GM12874 (cell line): Measurements from ENCODE around the gene FREY1.

Experiments
- CTCF ChIP-seq: IDR thresholded peaks from 2 replicates; pipeline ENCODE4 v1.5.1; 2011; ENCODE audit warnings: low read depth, mild to moderate bottlenecking, control low read depth, low read length, moderate library complexity; ENCODE audit not compliant: insufficient read depth

FREY1 gene

DNA sequence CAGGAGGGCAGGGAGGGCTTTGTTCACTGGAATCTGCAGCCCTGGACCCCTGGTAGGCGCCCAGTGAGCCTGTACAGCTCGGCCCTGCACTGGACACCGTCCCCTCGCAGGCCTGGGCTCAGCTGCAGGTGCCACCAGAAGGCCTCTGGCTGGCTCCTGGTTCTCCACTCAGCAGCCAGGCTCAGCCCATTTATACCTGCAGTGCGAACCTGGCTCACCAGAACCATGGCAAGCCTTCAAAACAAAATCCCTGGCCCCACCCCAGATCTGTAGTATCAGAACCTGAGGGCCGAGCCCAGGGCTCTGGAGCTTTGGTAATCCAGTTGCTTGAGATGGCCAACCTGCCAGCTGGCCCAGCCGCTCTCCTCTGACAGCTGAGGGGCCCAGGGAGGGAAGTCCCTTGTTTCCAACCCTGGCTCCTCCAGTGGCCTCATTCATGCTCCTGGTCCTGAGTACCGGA, 870 bp upstream of the FREY1 start:
- TF ChIP-seq CTCF: no peak

DNA sequence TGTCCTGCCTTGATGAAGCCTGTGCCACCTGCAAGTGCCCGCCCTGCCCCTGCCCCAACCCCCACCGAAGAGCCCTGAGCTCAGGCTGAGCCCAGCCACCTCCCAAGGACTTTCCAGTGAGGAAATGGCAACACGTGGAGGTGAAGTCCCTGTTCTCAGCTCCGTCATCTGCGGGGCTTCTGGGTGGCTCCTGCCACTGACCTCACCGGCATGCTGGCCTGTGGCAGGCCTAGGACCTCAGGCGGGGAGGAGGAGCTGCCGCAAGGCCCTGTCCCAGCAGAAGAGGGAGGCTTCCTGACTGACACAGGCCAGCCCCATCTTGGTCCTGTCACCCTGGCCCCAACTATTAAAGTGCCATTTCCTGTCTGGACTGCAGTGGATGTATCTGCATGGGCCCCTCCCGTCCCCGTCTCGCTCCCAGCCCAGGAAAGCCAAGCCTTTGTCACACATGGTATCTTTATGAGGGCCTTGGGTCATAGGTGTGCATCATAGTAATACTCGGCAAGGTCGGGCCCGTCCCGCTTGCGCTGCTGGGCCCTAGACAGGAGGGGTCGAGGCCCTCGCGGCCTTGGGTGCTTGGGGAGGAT, 882 bp downstream of the FREY1 start:
- no peak for TF ChIP-seq CTCF

- no peak for TF ChIP-seq CTCF
Measured at GRCh38 chr11:45905095-45905494, 2.0 kb downstream of the FREY1 start.

DNA sequence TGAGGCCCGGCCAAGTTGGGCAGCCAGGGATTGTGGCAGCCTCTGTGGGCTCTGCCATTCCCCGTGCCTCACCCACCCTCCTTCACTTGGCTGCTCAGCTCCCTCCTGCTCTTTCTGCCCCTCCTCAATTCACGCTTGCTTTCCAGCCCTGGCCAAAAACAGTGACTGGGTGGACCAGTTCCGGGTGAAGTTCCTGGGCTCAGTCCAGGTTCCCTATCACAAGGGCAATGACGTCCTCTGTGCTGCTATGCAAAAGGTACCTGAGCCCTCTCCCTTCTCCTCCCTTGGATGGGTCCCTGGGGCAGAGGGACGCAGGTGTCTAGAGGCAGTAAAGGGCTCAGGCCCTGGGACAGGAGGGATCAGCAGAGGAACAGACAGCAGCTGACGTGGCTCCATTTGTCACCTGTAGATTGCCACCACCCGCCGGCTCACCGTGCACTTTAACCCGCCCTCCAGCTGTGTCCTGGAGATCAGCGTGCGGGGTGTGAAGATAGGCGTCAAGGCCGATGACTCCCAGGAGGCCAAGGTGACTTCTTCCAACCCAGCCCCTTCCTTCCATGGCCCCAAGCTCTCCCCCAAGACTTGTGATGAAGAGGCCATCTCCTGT, 2.7 kb downstream of the FREY1 start:
- TF ChIP-seq CTCF: no peak

GRCh38 chr11:45902452-45903380, 4.4 kb downstream of the FREY1 start:
- no peak for TF ChIP-seq CTCF

DNA sequence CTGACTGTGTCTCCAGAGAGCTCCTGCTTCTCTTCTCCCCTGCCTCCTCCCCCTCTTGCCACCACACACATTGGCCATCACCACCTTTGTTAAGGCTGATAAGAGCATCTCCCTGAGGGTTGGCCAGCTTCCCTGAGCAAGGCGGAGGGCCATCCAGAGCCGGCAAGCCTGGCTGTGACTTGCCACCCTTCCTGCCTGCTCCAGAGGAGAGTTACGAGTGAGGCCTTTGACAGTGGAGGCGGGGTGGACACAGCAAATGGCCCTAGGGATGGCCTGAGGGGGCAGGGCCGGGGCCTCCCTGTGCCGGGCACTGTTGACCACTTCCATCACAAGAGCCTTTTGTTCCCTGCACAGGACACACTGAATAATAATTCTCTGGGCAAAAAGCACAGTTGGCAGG, 5.4 kb downstream of the FREY1 start:
- TF ChIP-seq CTCF: no peak

DNA sequence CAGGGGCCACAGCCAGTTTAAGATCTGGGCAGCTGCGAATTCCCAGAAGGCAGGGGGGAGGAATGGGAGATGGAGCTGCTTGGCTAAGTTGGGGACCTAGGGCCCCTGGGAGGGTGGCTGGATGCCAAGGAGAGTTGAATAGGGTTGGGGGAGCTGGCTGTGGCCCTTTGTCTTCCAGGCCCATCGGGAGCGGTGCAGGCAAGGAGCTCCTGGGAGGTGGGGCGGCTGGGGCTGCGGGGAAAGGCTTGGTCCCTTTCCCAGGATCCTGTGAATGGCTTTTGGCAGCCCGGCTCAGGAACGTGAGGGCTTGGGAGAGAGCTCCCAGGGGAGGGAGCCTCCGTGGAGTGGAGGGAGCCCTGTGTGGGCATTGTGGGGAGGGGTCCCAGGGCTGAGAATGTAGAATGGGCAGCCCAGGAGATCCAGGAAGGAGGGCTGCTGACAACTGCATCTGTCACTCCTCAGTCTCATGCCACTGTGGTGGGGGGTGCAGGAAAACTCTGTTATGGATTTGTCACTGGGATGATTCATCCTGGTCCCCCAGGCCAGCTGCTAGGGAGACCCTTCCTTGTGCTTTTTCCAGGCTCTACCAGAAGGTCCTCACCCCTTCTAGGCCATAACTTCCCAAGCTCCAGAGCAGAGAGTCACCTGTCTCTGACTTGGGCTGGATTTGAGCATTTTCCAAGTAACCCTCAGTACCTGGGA, 6.0 kb downstream of the FREY1 start:
- TF ChIP-seq CTCF: no peak
